ENCODE results near the gene FABP2.

GRCh38 chr4:119290598-119290997 is 31.3 kb downstream of the FABP2 start:
- TF ChIP-seq, protein P1, sequence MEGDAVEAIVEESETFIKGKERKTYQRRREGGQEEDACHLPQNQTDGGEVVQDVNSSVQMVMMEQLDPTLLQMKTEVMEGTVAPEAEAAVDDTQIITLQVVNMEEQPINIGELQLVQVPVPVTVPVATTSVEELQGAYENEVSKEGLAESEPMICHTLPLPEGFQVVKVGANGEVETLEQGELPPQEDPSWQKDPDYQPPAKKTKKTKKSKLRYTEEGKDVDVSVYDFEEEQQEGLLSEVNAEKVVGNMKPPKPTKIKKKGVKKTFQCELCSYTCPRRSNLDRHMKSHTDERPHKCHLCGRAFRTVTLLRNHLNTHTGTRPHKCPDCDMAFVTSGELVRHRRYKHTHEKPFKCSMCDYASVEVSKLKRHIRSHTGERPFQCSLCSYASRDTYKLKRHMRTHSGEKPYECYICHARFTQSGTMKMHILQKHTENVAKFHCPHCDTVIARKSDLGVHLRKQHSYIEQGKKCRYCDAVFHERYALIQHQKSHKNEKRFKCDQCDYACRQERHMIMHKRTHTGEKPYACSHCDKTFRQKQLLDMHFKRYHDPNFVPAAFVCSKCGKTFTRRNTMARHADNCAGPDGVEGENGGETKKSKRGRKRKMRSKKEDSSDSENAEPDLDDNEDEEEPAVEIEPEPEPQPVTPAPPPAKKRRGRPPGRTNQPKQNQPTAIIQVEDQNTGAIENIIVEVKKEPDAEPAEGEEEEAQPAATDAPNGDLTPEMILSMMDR (IDR thresholded peaks at IDR 0.05), result no peak
- TF ChIP-seq POLR2A (IDR thresholded peaks at IDR 0.05), result no peak
